Breast epithelium (tissue), 3 donors: Measurements from ENCODE around the gene KNOP1.

ENCODE experiments used
- POLR2A ChIP-seq: fragments of 450-650 bp; IDR thresholded peaks from one replicate; pipeline ENCODE4 v1.6.1; 2016; ENCODE audit warnings: antibody characterized with exemption, mild to moderate bottlenecking, moderate library complexity
- POLR2AphosphoS5 ChIP-seq, 3 donors: sonication (generic); formaldehyde crosslinking; IDR thresholded peaks; one replicate each; pipeline ENCODE4 v1.6.1; 2017; ENCODE audit warnings: antibody characterized with exemption in 3 of 3
- TF ChIP-seq, protein P1 (sequence below), 3 donors: fragments of 450-650 bp; IDR thresholded peaks; one replicate each; pipeline ENCODE4 v1.5.1; 2016 to 2017; ENCODE audit warnings: antibody characterized with exemption in 3 of 3, mild to moderate bottlenecking in 3 of 3, moderate library complexity in 3 of 3

GRCh38 chr16:19722981-19723380 lies 5.0 kb upstream of the KNOP1 start:
- TF ChIP-seq, protein P1, sequence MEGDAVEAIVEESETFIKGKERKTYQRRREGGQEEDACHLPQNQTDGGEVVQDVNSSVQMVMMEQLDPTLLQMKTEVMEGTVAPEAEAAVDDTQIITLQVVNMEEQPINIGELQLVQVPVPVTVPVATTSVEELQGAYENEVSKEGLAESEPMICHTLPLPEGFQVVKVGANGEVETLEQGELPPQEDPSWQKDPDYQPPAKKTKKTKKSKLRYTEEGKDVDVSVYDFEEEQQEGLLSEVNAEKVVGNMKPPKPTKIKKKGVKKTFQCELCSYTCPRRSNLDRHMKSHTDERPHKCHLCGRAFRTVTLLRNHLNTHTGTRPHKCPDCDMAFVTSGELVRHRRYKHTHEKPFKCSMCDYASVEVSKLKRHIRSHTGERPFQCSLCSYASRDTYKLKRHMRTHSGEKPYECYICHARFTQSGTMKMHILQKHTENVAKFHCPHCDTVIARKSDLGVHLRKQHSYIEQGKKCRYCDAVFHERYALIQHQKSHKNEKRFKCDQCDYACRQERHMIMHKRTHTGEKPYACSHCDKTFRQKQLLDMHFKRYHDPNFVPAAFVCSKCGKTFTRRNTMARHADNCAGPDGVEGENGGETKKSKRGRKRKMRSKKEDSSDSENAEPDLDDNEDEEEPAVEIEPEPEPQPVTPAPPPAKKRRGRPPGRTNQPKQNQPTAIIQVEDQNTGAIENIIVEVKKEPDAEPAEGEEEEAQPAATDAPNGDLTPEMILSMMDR (IDR thresholded peaks at IDR 0.05), result no peak
- TF ChIP-seq POLR2A (no peak), POLR2AphosphoS5 (IDR thresholded peaks at IDR 0.05) (no peak)
